Suppressor macrophage treated with lipopolysaccharide for 4 hours (primary cell): ENCODE data around the gene FOXP1.

Experiments used
- DNase-seq: peaks from one replicate; pipeline ENCODE4 v3.0.0-alpha.2; 2020

Gene FOXP1

DNA sequence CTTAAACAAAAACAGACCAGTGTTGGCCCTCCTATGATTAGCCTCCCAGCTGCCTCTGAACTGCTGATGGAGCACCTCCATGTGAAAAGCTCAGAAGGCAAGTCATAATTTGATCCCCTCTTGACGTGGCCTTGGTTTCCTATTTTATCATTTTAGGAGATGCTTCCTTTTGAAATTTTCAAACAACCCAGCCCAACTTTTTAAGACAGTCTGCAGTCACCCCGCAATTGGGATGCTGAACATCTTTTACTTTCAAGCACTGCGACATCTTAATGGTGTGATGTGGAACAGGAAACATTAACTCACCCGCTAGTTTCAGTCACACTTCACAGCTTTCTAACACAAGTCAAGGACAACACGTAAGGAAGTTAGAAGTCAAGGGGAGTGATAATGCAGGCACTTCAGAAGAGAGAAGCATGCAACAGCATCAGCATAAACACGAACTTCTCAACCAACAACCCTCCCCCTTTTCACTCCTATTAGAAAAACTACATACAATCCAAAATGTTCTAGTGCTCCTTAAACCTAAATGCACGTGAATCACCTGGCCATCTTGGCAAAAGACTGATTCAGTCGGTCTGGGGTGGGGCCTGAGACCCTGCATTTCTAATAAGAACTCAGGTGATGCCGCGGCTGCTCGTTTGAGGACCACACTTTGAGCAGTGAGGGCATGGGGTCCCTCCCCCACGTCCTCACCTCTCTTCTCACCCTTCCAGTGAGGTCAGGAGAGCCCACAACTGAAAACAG, 161.5 kb downstream of the FOXP1 start:
- DNase-seq, result peak; percentile 16

DNA sequence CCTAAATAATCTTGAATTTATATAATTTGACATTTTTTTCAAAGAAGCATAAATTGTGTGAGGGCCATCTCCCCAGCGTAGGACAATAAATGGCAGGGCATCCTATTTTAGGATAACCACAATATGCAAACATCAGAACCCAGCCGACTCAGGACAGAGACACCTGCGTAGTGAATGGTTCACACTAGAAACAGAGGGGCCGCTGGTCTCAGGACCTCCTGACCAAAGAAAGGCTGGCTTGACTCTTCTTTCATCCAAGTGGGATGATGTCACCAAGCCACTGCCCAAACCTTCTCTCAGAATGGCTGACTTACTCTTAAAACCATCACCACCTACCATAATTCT, 162.1 kb downstream of the FOXP1 start:
- no peak for DNase-seq

DNA sequence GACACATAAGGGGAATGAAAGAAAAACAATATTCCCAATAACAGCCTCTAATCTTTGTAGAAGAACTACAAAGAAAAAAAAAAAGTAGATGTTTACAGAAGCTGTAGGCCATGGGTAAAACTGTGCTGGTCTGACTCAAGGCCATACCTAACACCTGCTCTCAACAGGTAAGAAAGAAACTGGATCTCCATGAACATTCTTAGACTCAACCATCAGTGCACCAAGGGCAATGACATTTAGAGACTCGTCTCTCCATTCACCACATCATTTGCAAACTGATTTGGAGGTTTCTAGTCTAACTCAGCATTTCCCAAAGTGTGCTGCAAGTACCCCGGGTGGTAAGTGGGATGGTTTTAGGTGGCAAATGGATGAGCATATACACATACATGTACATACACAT, 164.2 kb downstream of the FOXP1 start:
- DNase-seq, result no peak

DNA sequence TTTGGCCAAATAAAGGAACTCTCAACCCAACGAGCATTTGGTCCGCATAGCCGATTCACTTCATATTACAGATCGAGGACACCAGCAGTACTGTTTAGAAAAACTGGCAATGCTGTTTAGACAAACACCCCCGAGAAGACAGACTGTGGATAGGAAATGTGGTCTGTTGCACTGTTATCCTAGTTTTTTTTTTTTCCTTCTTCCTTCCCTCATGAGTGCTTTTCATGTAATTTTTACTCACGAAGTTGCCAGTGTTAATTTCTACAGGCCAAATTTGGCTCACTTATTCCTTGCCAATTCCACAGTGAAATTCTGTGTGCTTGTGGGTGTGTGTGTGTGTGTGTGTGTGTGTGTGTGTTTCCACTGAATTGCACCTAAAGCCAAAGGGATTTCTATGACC, 165.7 kb downstream of the FOXP1 start:
- no peak for DNase-seq

DNA sequence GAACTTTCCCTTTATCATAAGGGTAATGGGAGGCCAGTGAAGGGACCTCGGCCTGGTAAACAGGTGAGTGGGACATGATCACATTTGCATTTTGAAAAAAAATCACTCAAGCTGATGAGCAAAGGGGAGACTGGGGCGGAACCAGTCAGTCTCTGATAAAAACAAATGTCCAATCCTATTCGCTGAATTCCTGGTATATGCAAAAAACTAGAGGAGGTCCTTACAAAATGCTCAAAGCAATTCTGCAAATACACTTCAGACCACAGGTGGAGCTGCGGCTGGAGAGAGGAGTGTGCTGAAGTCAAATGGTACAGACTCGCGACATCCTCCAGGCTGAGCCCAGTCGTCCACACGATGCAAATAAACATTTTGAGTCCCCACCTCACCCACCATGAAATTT, 166.7 kb downstream of the FOXP1 start:
- DNase-seq, result no peak

DNA sequence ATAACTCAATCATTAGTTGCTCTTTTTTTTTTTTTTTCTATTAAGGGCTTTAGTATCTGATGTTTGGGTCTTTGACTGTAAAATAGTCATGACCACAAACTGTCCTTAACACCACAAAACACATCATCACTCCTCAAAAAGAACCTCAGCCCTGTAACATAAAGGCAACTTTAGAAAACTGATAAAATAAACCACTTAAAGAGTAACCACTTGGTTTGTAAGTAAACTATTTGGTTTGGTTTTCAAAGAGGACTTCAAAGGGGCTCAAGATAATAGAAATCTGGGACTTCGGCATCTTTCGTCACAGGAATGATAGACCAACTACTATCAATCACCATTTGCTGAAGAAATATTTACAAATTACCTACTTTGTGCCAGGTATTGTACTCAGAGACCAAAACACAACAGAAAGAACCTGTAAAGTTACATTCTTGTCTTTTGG, 167.8 kb downstream of the FOXP1 start:
- DNase-seq, result no peak

DNA sequence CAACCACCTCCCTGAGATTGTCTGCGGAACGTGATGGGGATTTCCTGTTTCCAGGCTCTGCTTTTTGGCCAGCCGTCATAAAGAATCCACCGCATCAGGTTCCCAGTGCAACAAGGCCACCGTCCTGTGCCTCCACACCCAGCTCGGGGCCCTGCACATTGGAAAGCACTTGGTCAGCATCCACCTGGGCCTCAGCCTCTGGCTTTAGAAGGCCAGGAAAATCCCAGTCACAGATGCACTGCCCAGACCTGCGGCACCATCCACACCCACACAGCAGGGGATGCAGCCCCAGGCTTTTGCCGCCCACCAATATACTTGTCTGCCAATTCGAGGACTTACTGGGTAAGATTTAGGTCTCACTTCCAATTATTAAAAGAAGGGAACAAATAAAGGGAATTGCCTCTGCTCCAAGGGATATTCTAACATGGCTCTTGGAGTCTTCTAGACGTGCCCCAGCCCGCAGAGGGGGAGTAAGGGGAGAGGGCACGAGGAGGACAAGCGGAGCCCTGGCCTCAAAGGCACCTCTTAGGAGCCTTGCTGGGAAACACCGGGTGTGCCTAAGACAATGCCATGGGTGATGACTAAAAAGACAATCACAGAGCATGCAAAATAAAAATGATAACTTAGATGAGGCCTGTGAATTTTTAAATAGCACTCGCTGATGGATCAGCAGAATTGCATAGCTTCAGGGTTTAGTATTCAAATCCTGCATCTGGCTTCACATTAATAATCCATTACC, 169.2 kb downstream of the FOXP1 start:
- no peak for DNase-seq

DNA sequence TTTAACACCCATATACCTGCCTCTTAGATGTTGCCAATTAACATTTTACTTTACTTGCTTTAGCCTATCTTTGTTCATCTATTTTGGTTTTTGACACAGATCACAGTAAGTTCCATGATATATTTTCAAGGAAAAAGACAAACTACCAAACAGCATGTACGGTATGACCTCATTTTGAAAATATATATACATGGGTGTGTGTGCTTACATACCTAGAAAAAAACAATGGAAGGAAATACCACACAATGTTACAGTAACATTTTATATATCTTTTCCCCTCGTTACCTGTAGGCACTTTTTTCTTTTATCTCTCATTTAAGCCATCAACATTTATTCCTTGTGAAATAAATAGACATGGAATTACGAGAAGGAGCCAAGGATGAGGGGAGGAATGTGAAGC, 170.0 kb downstream of the FOXP1 start:
- DNase-seq, result no peak

DNA sequence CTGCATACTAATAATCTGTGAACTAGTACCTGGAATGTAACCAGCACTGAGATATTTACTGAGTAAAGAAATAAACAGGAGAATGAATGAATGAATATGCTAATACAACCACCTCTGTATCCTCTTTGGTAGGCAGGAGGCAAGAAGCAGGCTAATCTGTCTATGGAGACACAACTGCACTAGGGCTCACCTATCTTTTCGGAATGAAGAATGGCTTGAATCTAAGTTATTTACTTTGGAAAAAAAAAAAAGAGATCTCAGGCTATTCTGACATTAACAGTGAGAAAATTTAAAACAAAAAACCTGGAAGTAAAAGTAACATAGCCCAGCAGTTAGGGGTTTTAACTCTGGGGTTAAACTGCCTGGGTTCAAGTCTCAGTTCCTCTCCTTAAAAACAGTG, 174.2 kb downstream of the FOXP1 start:
- DNase-seq, result no peak

DNA sequence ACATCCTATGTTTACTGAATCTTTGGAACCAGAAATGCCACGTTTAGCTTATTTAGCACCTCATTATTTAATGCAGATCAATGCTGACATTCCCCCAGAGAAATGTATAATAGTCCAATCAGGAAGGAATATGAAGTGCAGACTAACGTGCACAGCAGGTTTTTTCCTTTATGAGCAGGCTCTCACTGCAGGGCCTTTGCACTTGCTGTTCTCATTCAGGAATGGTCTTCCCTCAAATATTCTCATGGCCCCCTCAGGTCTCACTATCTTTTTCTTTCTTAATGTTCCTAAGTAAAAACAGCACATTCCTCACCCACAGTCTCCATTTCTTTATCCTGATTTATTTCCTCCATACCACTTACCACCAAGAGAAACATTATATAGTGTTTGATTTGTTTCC, 174.6 kb downstream of the FOXP1 start:
- DNase-seq, result no peak

DNA sequence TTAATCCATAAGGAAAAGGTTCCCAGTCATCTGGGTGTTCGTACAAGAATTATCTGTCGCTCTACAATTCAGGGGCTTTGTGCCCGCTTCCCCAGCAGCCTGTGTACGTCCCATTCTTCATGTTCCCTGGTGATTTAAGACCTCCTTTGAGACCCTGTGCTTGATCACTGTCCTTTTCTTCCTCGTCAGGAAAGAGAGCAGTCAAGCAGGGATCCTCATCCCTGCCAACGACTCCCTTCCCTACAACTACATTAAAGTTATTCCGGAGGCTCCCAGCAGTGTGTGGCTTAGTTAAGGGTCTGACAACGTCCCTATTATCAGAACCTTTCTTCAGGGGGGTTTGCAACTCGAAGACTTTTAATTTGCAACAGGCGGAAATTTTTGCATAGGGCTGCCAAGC, 175.7 kb downstream of the FOXP1 start:
- no peak for DNase-seq

DNA sequence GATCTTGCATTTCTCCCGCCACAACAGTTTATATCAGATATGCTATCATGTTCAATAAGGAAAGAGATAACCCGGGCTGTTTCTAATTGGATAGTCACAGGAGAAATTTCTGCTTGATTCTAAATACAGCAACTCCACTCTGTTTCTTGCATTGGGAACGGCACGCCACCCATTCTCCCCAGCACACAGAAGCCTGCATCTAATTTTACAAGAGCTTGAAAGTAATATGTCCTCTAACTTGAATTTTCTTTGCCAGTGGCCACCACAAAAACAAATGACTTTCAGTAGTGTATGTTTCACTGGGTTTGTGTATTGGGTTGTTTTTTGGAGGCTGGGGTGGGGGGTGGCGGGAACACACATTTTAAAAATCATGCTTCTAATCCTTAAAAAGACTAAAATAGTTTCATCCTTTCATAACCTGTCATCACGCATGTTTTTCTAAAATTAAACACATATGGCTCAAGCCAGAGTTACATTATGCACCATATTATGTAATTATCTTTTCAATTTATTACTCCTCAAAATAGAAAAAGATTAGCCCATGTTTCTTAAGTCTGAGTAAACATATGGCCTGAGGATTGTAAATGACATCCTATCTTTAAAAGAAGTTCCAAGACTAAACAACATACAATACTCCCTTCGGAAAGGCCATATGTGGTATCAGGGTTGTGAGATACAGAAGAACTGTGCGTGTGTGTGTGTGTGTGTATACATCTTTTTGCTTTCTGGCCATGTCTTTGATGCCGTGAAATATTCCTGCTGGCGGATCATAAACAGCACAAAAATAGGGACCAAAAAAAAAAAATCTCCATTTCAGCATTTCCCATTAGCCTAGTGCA, 176.3 kb downstream of the FOXP1 start:
- DNase-seq, result no peak

DNA sequence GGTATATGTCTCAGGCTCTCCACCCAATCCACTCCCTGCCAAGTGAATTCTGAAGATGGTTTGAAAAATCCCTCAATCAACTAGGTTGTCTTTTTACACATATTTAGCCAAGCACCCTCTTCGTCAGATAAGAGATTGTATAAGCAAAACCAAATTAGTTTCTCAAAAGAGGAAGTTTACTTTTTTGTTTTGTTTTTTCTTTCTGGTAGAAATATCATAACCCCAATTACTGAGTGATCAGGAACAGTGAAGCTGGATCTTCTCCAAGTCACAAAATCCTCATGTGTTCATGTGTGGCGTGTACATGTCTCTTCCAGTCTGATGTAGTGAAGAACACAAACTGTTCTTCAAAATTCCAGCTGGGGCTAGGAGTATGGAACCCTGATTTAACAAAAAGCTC, 180.6 kb downstream of the FOXP1 start:
- no peak for DNase-seq

DNA sequence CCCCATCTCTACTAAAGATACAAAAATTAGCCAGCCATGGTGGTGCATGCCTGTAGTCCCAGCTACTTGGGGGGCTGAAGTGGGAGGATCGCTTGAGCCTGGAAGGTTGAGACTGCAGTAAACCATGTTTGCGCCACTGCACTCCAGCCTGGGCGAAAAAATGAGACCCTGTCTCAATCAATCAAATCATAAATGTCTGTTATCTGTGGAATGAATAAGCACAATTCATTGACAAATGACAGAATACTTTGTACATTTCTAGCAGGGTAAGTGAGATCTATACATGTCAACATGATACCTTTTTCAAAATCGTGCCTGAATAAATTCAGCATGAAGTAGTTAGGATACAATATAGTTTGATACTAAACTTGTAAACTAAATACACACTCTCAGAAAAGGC, 181.2 kb downstream of the FOXP1 start:
- no peak for DNase-seq

DNA sequence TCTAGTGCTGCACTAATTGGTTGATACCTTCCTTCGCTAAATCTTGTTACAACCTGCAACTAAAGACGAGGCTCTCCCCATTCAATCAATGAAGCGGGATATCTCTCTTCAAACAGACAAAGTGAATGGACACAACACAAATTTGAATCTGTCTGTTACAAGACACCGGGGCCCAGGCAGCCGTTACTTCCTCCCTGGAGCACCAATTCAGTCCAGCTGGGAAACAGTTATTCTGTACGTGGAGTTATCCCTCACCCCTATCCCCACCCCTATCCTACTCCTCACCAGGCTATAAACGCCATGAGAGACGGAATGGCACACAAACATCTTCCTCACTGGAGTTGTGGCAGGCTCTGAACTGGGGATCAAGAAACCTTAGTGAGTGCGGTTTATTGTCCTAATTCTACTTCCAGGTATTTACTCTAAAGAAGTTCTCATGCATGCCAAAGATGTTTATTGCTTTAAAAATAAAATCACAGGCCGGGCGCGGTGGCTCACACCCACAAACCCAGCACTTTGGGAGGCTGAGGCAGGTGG, 181.8 kb downstream of the FOXP1 start:
- DNase-seq, result no peak

DNA sequence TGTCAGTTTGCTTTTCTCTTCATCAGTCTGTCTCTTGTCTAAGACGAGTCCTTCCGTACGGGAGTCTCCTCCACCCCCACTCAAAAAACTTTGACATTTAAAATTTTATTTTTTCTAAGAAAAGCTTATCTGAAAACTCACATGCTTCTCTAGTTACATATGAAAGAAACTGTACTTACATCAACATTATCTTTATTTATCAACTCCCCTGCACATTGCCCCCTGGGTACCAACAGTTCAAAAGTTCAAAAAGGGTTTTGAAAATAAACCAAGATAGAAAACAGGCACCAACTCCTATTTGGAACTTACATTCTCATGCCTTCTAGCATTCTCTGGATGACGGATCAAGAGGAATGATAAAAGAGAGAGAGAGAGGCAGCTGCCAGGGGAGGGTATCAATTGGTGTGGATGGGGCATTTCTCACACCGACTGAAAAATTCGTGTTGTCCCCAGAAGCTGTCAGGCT, 182.5 kb downstream of the FOXP1 start:
- no peak for DNase-seq

DNA sequence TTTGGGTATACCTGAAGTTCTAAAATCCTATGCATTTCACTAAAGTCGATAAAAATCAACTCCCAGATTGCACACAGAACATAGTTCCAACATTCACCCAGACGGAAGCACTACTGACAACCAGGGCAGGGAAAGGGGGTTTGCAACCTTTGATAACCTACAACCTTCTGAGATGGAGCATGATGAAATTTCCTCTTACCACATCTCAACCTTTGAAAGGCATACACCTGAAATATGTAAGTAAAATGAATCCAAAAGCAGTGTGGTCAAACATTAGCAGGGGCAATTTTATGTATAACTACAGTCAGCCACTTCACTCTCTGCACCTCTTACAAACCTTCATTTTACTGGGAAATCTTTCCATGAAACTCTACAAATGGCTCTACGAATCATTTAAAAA, 184.1 kb downstream of the FOXP1 start:
- no peak for DNase-seq

DNA sequence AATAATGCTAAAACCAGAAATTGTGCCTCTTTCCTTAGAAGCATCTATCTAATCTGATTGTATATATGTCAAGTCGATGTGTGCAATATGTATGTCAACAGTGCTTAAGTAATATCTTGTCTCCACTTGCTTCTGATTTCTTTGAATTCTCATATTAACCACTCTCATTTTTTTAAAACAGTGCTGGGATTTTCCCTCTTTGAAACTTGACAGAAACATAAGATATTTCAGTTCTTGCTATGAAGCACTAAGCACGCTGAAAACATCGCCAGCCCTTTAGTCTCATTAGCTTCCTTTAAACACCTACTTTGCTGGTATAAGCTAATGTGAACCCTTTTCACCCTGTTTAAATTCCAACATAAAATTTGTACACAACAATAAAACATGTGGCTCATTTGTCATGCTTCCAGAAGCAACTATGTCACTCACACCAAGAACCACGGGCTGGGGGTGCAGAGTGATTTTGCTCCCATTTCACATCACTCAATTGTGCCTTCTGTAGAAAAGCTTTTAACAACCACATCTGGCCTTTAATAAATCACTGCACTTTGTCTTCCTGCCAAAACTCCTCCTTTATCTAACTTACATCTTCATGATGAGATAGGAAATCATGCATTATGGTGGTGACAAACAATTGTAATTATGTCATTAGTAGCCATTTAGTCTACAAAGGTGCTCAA, 185.2 kb downstream of the FOXP1 start:
- DNase-seq, result no peak

DNA sequence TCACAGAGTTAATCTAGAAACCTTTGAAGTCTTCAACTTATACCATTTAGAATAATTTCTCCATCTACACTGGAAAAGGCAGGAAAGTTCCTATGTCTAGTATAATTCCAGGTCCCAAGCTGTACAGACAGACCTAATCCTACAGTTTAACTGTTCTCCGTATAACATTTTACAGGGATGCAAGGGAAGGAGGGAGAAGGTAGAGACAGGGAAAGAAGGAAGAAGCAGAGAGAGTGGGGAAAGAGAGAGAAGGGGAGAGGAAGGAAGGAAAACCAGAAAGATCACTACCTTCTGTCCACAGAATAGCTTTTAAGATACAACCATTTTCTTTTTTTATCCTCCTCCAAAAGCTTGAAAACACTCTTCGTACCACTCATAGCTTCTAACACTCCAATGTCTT, 185.8 kb downstream of the FOXP1 start:
- DNase-seq, result no peak

DNA sequence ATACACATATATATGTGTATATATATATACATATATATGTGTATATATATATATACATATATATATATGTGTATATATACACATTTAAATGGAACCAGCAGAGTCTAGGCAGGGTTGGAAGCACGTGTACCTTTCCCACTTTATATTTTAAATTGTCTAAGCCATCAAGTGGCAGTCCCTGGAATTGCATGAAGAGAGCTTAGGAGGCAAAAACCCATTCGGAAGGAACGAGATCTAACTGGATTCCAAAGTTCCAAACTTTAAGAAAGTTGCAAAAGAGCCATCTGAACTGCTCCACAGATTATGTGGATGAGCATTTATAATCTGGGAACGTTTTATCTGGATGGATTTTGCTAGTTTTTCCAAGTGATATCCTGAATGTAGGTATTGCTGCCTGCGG, 186.5 kb downstream of the FOXP1 start:
- DNase-seq, result peak; percentile 47

DNA sequence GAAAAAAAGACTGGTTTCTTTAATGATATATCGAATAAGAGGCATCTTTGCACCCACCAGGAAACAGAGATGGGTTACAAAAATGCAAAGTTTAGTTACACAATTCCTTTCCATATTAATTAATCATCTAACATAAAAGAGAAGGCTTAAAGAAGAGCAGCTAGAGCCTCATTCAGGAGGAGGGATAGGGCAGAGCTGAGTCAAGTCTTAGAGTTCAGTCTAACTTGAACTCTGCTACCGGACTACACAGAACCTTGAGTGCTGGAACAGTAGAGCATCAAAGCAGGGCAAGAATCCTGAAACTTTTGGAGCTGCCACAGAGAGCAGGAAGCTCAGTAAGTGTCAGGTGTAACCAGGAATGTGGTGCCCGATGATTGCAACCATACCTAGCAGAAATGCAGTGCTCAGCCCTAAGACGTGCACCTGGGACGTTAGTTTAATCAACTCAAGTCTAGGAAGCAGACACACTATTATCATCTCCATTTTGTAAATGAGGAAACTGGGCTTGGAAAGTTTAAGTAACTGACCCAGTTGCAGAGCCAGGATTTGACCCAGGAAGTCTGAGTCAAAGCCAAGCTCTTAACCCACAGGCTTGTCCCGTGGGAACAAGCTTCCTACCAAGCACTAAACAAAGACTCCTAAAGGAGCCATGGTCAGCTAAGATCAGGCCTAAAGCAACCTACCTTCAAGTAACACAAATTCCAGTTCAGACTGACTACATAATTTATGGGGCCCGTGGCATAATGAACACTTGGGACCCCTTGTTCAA, 187.4 kb downstream of the FOXP1 start:
- peak; percentile 64 for DNase-seq

DNA sequence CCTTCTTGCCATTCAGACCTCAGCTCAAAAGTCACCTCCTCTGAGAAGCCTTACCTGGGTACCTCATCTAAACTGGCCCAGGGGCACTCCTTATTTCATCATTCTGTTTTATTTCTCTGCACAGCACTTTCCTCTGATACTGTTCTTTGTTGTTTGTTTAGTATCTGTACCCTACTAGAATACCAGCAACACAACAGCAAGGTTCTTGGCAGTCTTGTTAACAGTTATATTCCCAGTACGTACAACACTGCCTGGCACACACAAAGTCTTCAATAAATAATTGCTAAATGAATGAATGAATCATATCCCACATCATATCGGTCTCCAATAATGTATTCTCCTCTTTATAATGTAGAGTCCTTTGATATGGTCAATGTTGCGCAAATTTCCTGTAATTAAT, 188.1 kb downstream of the FOXP1 start:
- DNase-seq, result no peak
